Caco-2 (cell line): ENCODE data around the gene RGS6. TPM values are rescaled to one million over a fixed set of nuclear protein-coding genes. Genes with fewer than 3 reads are reported as not detected.

Source experiments
- BruUV-seq: library from RNA; stranded (reverse); fragments of 400-500 nt; replicated peaks from 2 replicates; lab custom pipeline; 2021; lab: Mats Ljungman, UMichigan
- CTCF ChIA-PET: fragments of 300-600 bp; sonication (Branson Sonifier 250); formaldehyde crosslinking; loops from one replicate; lab custom pipeline; 2022; ENCODE audit warnings: antibody characterized with exemption; lab: Charles Lee
- POLR2A ChIA-PET: fragments of 300-600 bp; sonication (Branson Sonifier 250); formaldehyde crosslinking; loops from one replicate; lab custom pipeline; 2022; ENCODE audit warnings: antibody characterized with exemption; lab: Charles Lee
- DNase-seq, 2 experiments: peaks; one replicate each; pipeline versions ENCODE4 v3.0.0 to v3.0.0-alpha.2; 2020 to 2022
- H3K27me3 ChIP-seq: replicated peaks from 2 replicates; pipeline ENCODE4 v1.6.0; 2011; ENCODE audit warnings: low read length; ENCODE audit not compliant: control insufficient read depth, insufficient read depth
- H3K36me3 ChIP-seq: 2 replicates; pipeline ENCODE4 v1.5.1; 2011; ENCODE audit warnings: low read length; ENCODE audit not compliant: control insufficient read depth, insufficient read depth
- H3K4me1 ChIP-seq: fragments of 250-450 bp; sonication (Bioruptor Pico); 2 replicates; pipeline ENCODE4 v1.5.1; 2020; ENCODE audit warnings: mild to moderate bottlenecking
- H3K4me3 ChIP-seq: 2 replicates; pipeline ENCODE4 v1.5.1; 2011; ENCODE audit warnings: low read depth, mild to moderate bottlenecking, control low read depth, low read length
- H3K9me3 ChIP-seq: fragments of 250-450 bp; sonication (Bioruptor Pico); 2 replicates; pipeline ENCODE4 v1.5.1; 2020; ENCODE audit warnings: mild to moderate bottlenecking, moderate library complexity
- H3K27ac Mint-ChIP-seq: one replicate; pipeline ENCODE4 v1.8.0; 2022; ENCODE audit warnings: mixed read lengths; ENCODE audit not compliant: unreplicated experiment
- H3K27me3 Mint-ChIP-seq: one replicate; pipeline ENCODE4 v1.8.0; 2022; ENCODE audit warnings: mixed read lengths; ENCODE audit not compliant: insufficient read depth, unreplicated experiment
- H3K36me3 Mint-ChIP-seq: one replicate; pipeline ENCODE4 v1.8.0; 2022; ENCODE audit warnings: mild to moderate bottlenecking, mixed read lengths; ENCODE audit not compliant: insufficient read depth, unreplicated experiment
- H3K4me1 Mint-ChIP-seq: one replicate; pipeline ENCODE4 v1.8.0; 2022; ENCODE audit warnings: low read depth, mixed read lengths; ENCODE audit not compliant: unreplicated experiment
- H3K4me3 Mint-ChIP-seq: one replicate; pipeline ENCODE4 v1.8.0; 2022; ENCODE audit warnings: mild to moderate bottlenecking, moderate library complexity, mixed read lengths; ENCODE audit not compliant: unreplicated experiment
- H3K9me3 Mint-ChIP-seq: one replicate; pipeline ENCODE4 v1.8.0; 2022; ENCODE audit warnings: mixed read lengths; ENCODE audit not compliant: unreplicated experiment
- intact Hi-C: fragments of 100-400 bp; cut with micrococcal nuclease; formaldehyde crosslinking; loops from one replicate; pipeline ENCODE4 v1.10.0; 2022; ENCODE audit not compliant: unreplicated experiment
- total RNA-seq: library from RNA; stranded (reverse); gene quantifications from 2 replicates; pipeline ENCODE4 v1.2.3, GENCODE V29; 2022
- TF ChIP-seq, protein P1 (sequence below), 2 experiments: fragments of 200-600 bp in 1 of 2; IDR thresholded peaks; 1 replicate in 1 of 2; 2 replicates in 1 of 2; pipeline versions ENCODE4 v1.5.1 to v1.8.0; 2011 to 2022; ENCODE audit warnings: antibody characterized with exemption in 1 of 2, control low read depth in 1 of 2, inconsistent platforms in 1 of 2, low read depth in 1 of 2, low read length in 1 of 2, mild to moderate bottlenecking in 1 of 2, moderate library complexity in 1 of 2; ENCODE audit not compliant: insufficient read depth in 1 of 2, severe bottlenecking in 1 of 2, unreplicated experiment in 1 of 2

RGS6 gene
- total RNA-seq, 1 experiment from 2014 or later: not detected

DNA sequence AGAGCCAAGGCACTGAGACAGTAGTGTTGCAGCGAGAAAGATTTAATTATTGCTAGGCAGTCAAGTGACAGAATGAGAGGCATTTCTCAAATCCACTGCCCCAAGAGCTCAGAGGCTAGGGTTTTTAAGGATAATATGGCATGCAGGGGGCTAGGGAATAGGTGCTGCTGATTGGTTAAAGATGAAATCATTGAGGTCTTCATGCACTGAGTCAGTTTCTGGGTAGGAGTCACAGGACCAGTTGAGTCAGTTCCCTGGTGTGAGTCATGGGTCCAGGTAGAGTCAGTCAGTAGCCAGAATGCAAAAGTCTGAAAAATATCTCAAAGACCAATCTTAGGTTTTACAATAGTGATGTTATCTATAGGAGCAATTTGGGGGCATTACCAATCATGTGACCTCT, 323.8 kb downstream of the RGS6 start:
- Mint-ChIP-seq H3K27me3 (peaks cover 2% of the 10 kb centered on the region), H3K27ac (no peak overlapping the region), H3K9me3 (peaks cover 13% of the 10 kb centered on the region), H3K36me3 (no peaks in the 10 kb centered on the region), H3K4me3 (no peak overlapping the region), H3K4me1 (no peaks in the 10 kb centered on the region)
- Histone ChIP-seq H3K36me3 (no peaks in the 10 kb centered on the region), H3K4me3 (no peak overlapping the region), H3K4me1 (no peaks in the 10 kb centered on the region), H3K9me3 (peaks cover 5% of the 10 kb centered on the region; the same call in 1 of the 2 replicates), H3K27me3 (no peaks in the 10 kb centered on the region)
- DNase-seq: no peak
- BruUV-seq: no TSS peak
- ChIA-PET POLR2A (no interaction called here), CTCF (no interaction called here)
- intact Hi-C loops: no loop called here
- TF ChIP-seq, protein P1, sequence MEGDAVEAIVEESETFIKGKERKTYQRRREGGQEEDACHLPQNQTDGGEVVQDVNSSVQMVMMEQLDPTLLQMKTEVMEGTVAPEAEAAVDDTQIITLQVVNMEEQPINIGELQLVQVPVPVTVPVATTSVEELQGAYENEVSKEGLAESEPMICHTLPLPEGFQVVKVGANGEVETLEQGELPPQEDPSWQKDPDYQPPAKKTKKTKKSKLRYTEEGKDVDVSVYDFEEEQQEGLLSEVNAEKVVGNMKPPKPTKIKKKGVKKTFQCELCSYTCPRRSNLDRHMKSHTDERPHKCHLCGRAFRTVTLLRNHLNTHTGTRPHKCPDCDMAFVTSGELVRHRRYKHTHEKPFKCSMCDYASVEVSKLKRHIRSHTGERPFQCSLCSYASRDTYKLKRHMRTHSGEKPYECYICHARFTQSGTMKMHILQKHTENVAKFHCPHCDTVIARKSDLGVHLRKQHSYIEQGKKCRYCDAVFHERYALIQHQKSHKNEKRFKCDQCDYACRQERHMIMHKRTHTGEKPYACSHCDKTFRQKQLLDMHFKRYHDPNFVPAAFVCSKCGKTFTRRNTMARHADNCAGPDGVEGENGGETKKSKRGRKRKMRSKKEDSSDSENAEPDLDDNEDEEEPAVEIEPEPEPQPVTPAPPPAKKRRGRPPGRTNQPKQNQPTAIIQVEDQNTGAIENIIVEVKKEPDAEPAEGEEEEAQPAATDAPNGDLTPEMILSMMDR (IDR thresholded peaks at IDR 0.05; ENCODE audit: insufficient read depth in 1 of 2, low read depth in 1 of 2, low read length in 1 of 2, severe bottlenecking in 1 of 2, unreplicated experiment in 1 of 2): no peak

GRCh38 chr14:72261068-72261467, 328.8 kb downstream of the RGS6 start:
- intact Hi-C loops: no loop called here
- Histone ChIP-seq H3K36me3 (no peaks in the 10 kb centered on the region), H3K27me3 (no peaks in the 10 kb centered on the region), H3K9me3 (no peaks in the 10 kb centered on the region; the same call in 1 of the 2 replicates), H3K4me3 (no peak overlapping the region), H3K4me1 (no peaks in the 10 kb centered on the region)
- Mint-ChIP-seq H3K36me3 (no peaks in the 10 kb centered on the region), H3K4me1 (no peaks in the 10 kb centered on the region), H3K9me3 (peaks cover 16% of the 10 kb centered on the region), H3K27ac (no peak overlapping the region), H3K4me3 (no peak overlapping the region), H3K27me3 (peaks cover 7% of the 10 kb centered on the region)
- ChIA-PET POLR2A (no interaction called here), CTCF (no interaction called here)
- no TSS peak for BruUV-seq
- DNase-seq: no peak
- TF ChIP-seq, protein P1 (IDR thresholded peaks at IDR 0.05; ENCODE audit: insufficient read depth in 1 of 2, low read depth in 1 of 2, low read length in 1 of 2, severe bottlenecking in 1 of 2, unreplicated experiment in 1 of 2): no peak

DNA sequence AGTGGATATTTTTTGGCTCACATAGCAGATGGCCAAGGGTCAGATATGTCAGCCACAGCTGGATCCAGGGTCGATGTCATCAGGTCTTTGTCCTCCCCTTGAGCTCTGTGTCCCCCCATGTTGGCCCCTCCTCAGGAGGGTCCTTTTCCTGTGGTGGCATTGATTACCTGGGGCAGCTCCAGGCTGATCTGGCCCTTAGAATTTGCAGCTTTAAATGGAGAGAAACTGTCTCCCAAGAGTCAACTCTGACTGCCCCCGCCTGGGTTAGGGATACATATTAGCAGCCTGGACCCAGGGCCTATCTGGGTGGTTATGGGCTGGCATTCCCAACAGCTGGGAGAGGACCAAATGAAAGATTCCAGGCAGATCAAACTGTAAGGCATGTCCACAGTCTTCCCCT, 330.5 kb downstream of the RGS6 start:
- intact Hi-C loops: no loop called here

More for the DNA sequence above, 330.5 kb downstream of the RGS6 start:
- Mint-ChIP-seq H3K36me3 (no peaks in the 10 kb centered on the region), H3K27me3 (peaks cover 7% of the 10 kb centered on the region), H3K4me1 (no peaks in the 10 kb centered on the region), H3K27ac (no peak overlapping the region), H3K4me3 (no peak overlapping the region), H3K9me3 (peaks cover 16% of the 10 kb centered on the region)
- no peak for DNase-seq
- ChIA-PET CTCF (no interaction called here), POLR2A (no interaction called here)
- BruUV-seq: no TSS peak
- Histone ChIP-seq H3K4me3 (no peak overlapping the region), H3K4me1 (no peaks in the 10 kb centered on the region), H3K9me3 (no peaks in the 10 kb centered on the region), H3K27me3 (no peaks in the 10 kb centered on the region), H3K36me3 (no peaks in the 10 kb centered on the region)
- TF ChIP-seq, protein P1 (IDR thresholded peaks at IDR 0.05; ENCODE audit: insufficient read depth in 1 of 2, low read depth in 1 of 2, low read length in 1 of 2, severe bottlenecking in 1 of 2, unreplicated experiment in 1 of 2): no peak
